NCI-H1105 (cell line): ENCODE data around the gene NT5C2.

Experiments
- DNase-seq: peaks from one replicate; lab custom pipeline; 2025; lab: John Stamatoyannopoulos, UW

The NT5C2 gene

DNA sequence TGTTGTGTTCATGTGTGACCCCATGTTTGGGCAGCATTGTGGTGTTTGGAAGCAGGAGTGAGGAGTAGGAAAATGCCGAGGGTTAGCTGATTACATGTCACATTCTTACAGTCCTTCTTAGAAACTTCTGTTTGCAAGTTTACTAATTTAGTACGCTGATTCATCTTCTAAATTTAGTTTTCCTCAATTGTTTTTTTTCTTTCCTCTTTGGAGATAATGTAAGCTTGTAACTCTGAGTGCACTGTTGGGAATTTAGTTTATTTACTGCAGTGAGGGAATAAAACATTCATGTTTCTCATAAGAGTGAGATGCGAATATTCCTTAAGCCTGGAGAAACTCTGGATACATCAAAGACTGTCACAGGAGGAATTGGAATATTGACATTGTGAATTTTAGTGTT is 135.0 kb downstream of the NT5C2 start:
- no peak for DNase-seq

DNA sequence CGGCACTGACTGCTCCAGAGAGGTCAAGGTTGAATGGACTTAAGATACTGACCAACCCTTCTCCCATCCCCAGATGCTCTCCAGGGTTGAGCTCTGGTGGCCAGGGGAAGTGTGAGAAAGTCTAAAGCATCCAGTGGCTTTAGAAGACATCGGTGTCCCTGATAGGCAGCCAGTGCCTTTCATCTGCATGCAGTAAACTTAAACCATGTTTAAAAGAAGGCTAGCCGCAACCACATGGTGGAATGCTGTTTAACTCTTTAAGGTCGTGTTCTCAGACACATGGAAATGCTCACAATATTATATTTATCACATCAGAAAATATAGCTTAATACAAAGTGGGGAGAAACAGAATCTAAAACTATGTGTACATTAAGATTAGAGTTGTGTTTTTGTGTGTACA is 138.0 kb downstream of the NT5C2 start:
- DNase-seq: no peak

- DNase-seq: no peak
Measured at GRCh38 chr10:103054621-103055020, 138.5 kb downstream of the NT5C2 start.

GRCh38 chr10:103053659-103054581 is 139.2 kb downstream of the NT5C2 start:
- DNase-seq: no peak

DNA sequence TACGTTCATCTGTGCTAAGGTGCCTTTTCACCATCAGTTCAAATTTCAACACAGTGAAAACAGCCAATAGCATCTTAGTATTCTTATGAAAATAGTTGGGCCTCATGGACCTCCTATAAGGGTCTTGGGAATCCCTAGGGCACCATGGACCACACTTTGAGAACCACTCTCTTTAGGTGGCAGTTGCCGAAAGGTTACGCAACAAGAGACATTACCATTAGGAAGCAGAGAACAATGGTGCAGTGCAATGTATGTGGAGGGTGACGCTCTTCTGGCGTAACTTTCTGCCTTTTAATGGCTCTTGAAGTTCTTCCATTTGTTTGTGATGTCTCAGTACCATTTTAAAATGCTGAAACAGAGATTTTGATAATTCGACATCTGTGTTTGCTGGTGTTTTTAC is 143.8 kb downstream of the NT5C2 start:
- DNase-seq: no peak

GRCh38 chr10:103047381-103047780 is 145.7 kb downstream of the NT5C2 start:
- DNase-seq: no peak

- DNase-seq: no peak
Measured at GRCh38 chr10:103045961-103046360, 147.1 kb downstream of the NT5C2 start.

DNA sequence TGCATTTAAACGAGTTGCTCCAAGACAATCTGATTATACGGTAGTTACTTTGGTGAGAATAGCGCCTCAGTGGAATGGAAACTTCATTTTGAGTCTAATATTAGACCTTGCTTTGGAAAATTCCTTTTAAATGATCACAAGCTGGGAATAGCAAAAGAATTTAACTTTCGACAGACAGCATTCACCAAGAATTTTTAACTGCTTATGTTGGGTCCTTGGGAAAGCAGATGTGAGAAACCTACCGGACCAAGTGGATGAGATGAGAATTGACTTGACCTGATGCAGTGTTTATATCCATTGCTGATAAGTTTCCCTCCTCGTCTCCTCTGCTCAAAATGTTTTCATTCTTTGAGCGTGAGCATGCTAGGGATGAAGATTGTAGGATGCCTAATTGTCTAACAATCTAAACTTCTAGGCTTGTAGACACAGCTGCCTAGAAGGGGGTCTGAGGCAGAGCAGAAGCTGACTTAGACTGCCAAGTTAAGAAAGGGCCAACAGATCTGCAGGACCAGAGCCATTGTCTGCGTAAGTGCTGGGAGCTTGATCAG is 148.1 kb downstream of the NT5C2 start:
- no peak for DNase-seq

- no peak for DNase-seq
Measured at GRCh38 chr10:103042908-103043307, 150.2 kb downstream of the NT5C2 start.

DNA sequence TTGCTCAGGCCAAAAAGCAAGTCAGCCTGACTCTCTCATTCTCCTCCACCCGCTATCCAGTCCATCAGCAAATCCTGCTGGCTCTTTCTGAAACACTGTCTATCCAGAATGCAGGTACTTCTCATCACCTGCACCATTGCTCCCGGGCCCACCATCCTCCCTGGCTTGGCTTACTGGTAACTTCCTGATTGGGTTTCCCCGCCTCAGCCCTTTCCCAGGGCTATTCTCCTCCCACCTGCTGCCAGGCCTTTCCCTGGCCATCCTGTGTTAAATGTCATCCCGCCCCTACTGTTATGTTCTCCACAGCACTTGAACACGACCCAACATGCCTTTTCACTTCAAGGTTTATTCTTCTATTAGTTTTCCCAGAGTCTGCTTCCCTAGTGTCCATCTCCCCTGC is 150.9 kb downstream of the NT5C2 start:
- peak; percentile 51 for DNase-seq

GRCh38 chr10:103041391-103041790 is 151.7 kb downstream of the NT5C2 start:
- DNase-seq: no peak

GRCh38 chr10:103040418-103040817 is 152.7 kb downstream of the NT5C2 start:
- DNase-seq: no peak

DNA sequence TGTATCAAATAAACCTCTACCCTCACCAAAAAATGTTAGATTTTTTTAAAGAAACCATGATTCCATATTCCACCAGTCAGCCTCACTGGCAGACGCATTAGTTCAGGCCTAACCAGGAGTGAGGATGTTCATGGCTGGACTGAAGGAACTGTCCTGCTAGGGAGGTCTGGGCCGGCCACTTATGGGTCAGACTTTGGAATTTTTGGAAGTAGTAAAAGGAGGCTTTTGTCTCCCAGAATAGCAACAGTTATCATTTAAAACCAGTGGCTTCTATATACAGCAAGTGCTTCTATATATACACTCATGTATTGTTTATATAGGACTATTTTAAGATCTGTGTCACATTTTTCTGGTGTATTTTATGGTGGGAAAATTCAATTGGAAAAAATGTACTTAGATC is 154.5 kb downstream of the NT5C2 start:
- DNase-seq: no peak
